Measurements from ENCODE around the gene PSMA1.
A peak's percentile ranks its signal among the peaks of the same experiment; 100 is the strongest.
"Not testable (repeated sequence)": the region's sequence is repeated elsewhere in the genome, so short reads cannot be mapped to it uniquely, and the experiment has no call there.

Gene PSMA1

GRCh38 chr11:14519917-14520746, at the start of gene PSMA1:
TSS of gene PSMA1 (minus strand) at chr11:14520386. CDS start at chr11:14520299, 87 bp downstream.
- peak; percentile 85 for DNase-seq (ENCODE audit: low read depth, low spot score)

DNA sequence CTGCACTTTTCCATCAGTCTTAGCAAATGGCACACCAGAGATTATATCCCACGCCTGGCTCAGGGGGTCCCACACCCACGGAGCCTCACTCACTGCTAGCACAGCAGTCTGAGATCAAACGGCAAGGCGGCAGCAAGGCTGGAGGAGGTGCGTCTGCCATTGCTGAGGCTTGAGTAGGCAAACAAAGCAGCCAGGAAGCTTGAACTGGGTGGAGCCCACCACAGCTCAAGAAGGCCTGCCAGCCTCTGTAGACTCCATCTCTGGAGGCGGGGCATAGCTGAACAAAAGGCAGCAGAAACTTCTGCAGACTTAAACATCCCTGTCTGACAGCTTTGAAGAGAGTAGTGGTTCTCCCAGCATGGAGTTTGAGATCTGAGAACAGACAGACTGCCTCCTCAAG, 49.3 kb upstream of the PSMA1 start:
- DNase-seq (ENCODE audit: low read depth, low spot score), result not testable (repeated sequence)

GRCh38 chr11:14567064-14567651, 47.0 kb upstream of the PSMA1 start:
- no peak for DNase-seq (ENCODE audit: low read depth, low spot score)

- DNase-seq (ENCODE audit: low read depth, low spot score), result no peak
Observed at GRCh38 chr11:14566331-14567063, 46.3 kb upstream of the PSMA1 start.

- no peak for DNase-seq (ENCODE audit: low read depth, low spot score)
Observed at GRCh38 chr11:14565845-14566244, 45.7 kb upstream of the PSMA1 start.

- DNase-seq (ENCODE audit: low read depth, low spot score), result no peak
Observed at GRCh38 chr11:14555818-14556217, 35.6 kb upstream of the PSMA1 start.

DNA sequence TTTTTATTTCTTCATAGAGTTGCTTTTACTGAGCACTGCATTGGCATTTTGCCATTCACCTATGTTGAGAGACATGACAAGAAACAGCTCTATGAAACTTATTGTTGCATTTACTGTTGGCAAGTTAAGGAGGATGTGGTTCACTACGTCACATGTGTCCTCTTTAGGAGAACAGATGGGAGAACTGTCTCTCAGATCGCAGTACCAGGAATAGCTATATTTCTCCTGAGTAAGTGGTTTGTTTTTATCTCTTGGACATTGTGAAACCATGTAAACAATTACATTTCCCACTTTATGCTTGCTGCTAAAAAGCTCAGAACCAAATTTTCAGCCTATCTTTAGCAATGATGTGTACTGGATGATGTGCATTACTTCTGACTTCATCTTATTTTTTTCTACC, 34.8 kb upstream of the PSMA1 start:
- no peak for DNase-seq (ENCODE audit: low read depth, low spot score)

- no peak for DNase-seq (ENCODE audit: low read depth, low spot score)
Observed at GRCh38 chr11:14552089-14552488, 31.9 kb upstream of the PSMA1 start.

GRCh38 chr11:14551380-14551779, 31.2 kb upstream of the PSMA1 start:
- no peak for DNase-seq (ENCODE audit: low read depth, low spot score)

DNA sequence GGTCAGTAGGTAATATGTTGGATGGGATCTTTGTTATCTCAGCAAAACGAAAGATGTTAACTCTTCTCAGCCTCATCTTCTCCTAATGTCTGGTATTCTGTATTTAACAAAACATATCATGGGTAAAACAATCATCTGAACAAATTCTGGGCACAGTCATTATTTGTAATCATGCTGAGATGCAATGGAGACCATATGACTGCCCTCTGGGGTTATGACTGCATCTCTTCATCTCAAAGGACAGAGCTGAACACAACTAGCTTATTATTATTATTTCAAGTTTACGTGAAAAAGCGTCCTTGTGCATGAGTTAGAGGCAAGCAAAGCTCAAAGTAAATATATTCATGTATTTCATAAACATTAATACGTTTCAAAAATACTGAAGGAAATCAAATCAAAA, 29.7 kb upstream of the PSMA1 start:
- no peak for DNase-seq (ENCODE audit: low read depth, low spot score)

GRCh38 chr11:14547440-14547839, 27.3 kb upstream of the PSMA1 start:
- DNase-seq (ENCODE audit: low read depth, low spot score), result no peak

DNA sequence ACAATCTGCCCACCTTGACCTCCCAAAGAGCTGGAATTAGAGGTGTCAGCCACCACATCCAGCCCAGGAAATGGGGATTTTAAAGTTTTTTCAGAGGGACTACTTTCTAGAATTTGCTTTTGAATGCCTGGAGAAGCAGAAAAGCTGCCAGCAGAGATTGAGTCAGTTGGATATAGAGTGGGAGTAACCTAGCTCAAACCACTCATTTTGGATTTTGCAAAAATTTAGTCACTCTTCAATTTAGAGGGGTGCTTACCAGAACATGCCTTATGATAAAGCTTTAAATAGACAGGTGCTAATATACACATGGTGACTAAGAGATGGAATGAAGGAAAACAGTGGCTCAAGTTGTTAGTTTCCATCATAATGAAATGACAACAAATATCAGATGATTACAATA, 26.5 kb upstream of the PSMA1 start:
- no peak for DNase-seq (ENCODE audit: low read depth, low spot score)

GRCh38 chr11:14544611-14545010, 24.4 kb upstream of the PSMA1 start:
- no peak for DNase-seq (ENCODE audit: low read depth, low spot score)

DNA sequence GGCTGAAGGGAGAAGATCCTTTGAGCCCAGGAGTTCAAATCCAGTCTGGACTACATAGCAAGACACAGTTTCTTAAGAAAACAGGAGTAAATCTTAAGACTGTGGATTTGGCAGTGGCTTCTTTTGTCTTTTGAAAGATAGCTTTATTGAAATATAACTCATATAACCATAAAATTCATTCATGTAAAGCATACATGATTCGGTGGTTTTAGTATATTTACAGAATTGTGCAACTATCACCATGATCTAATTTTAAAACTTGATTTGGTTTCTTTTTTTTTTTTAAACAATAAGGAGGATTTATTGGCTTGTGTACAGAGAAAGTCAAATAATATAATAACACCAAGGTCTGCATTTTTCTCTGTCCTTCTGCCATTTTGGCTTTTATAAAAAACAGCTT, 23.1 kb upstream of the PSMA1 start:
- DNase-seq (ENCODE audit: low read depth, low spot score), result no peak

DNA sequence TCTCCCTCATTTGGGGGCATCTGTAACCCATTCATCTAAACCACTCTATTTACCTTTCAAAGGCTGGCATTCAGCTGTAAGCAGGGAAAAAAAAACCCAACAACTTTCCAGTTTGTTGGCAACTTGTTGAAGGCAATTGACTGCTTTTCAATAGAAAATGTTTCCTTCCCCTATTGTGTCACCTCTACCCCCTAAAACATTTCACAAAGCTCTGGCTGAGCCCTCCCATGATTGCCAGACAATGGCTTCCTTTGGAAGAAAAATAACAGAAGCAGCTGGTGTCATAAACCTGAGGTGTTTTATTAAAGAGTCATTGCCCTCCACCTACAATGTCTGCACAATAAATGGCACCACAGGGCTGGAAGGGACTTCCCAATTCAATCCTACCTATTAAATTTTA, 22.1 kb upstream of the PSMA1 start:
- no peak for DNase-seq (ENCODE audit: low read depth, low spot score)

- no peak for DNase-seq (ENCODE audit: low read depth, low spot score)
Observed at GRCh38 chr11:14541192-14541947, 21.2 kb upstream of the PSMA1 start.

- DNase-seq (ENCODE audit: low read depth, low spot score), result no peak
Observed at GRCh38 chr11:14539982-14540421, 19.8 kb upstream of the PSMA1 start.

GRCh38 chr11:14538926-14539554, 18.9 kb upstream of the PSMA1 start:
- no peak for DNase-seq (ENCODE audit: low read depth, low spot score)

GRCh38 chr11:14538271-14538925, 18.2 kb upstream of the PSMA1 start:
- no peak for DNase-seq (ENCODE audit: low read depth, low spot score)

- DNase-seq (ENCODE audit: low read depth, low spot score), result no peak
Observed at GRCh38 chr11:14537134-14537599, 17.0 kb upstream of the PSMA1 start.

DNA sequence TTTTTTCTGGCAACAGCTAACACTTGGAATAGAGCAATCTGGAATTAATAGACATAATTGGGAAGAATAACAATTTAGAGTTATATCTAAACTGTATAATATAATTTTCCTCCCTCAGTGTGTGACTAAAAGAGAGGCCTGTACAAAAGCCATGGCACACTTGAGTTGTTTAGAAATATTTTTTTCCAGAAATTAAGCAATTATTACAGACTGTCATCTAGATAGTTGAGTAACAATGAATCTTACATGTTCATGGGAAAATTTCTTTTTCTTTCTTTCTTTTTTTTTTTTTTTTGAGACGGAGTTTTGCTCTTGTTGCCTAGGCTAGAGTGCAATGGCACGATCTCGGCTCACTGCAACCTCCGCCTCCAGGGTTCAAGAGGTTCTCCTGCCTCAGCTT, 15.0 kb upstream of the PSMA1 start:
- not testable (repeated sequence) for DNase-seq (ENCODE audit: low read depth, low spot score)

Measured in iPS DF 19.7 (cell line).